Gastrocnemius medialis (tissue), 4 donors: Measurements from ENCODE around the gene LACRT. TPM values are rescaled to one million over a fixed set of nuclear protein-coding genes. Genes with fewer than 3 reads are reported as not detected.

Source experiments
- ATAC-seq, 2 donors: fragments of 150-250 bp; one replicate each; pipeline ENCODE4 v1.9.1; 2016
- DNase-seq, 2 donors: peaks; one replicate each; pipeline ENCODE4 v3.0.0-alpha.2; 2019
- H3K27ac ChIP-seq, 4 donors: fragments of 200-600 bp; sonication (generic); 1 replicate in 1 of 4; 2 replicates in 3 of 4; pipeline ENCODE4 v1.5.1; 2016 to 2018; ENCODE audit warnings: mild to moderate bottlenecking in 2 of 4, moderate library complexity in 1 of 4
- H3K27me3 ChIP-seq, 3 donors: fragments of 200-600 bp; sonication (generic) in 2 of 3; 1 replicate in 1 of 3; 2 replicates in 2 of 3; pipeline versions ENCODE4 v1.5.1 to v1.6.0; 2016 to 2019; ENCODE audit warnings: mild to moderate bottlenecking in 1 of 3, moderate library complexity in 1 of 3
- H3K36me3 ChIP-seq, 2 donors: fragments of 200-600 bp; sonication (generic) in 1 of 2; one replicate each; pipeline ENCODE4 v1.5.1; 2017 to 2018
- H3K4me1 ChIP-seq, 2 donors: fragments of 200-600 bp; sonication (generic) in 1 of 2; one replicate each; pipeline ENCODE4 v1.5.1; 2016 to 2017; ENCODE audit warnings: mild to moderate bottlenecking in 2 of 2
- H3K4me3 ChIP-seq, 4 donors: fragments of 200-600 bp; sonication (generic) in 3 of 4; 1 replicate in 1 of 4; 2 replicates in 3 of 4; pipeline ENCODE4 v1.5.1; 2016 to 2019; ENCODE audit warnings: mild to moderate bottlenecking in 2 of 4
- H3K9me3 ChIP-seq, 3 donors: fragments of 200-600 bp; sonication (generic) in 2 of 3; 1 replicate in 1 of 3; 2 replicates in 2 of 3; pipeline ENCODE4 v1.5.1; 2016 to 2019
- CTCF ChIP-seq, 5 experiments: fragments of 450-650 bp in 3 of 5; fragments of 200-600 bp in 2 of 5; sonication (generic) in 2 of 5; IDR thresholded peaks in 4 of 5; conservative IDR thresholded peaks in 1 of 5; 1 replicate in 4 of 5; 2 replicates in 1 of 5; pipeline ENCODE4 v1.5.1; 2016 to 2019; ENCODE audit warnings: antibody characterized with exemption in 5 of 5, mild to moderate bottlenecking in 3 of 5, moderate library complexity in 3 of 5
- POLR2A ChIP-seq, 2 donors: fragments of 450-650 bp; IDR thresholded peaks; one replicate each; pipeline ENCODE4 v1.6.1; 2017; ENCODE audit warnings: antibody characterized with exemption in 2 of 2, mild to moderate bottlenecking in 2 of 2, moderate library complexity in 2 of 2
- in situ Hi-C, 4 donors: fragments of 200-750 bp; cut with MboI; loops; one replicate each; pipeline versions ENCODE4 v1.15.0 to v1.8.0; 2017; ENCODE audit warnings: low sequenced_read_pairs in 4 of 4
- intact Hi-C: fragments of 100-400 bp; cut with DNase I; formaldehyde crosslinking; loops from one replicate; pipeline ENCODE4 v1.15.1; 2023; ENCODE audit warnings: low total_unique reads
- total RNA-seq, 4 donors: library from RNA; depleted of rRNA; stranded (reverse); fragments of >200 nt; gene quantifications; one replicate each; pipeline versions ENCODE4 v1.1.0 to v1.2.3, GENCODE V29; 2016

The LACRT gene
- total RNA-seq: not detected

- no peaks in the 10 kb centered on the region for H3K36me3 ChIP-seq
- in situ Hi-C loops (no loop called here), intact Hi-C loops (no loop called here)
- no peak within 1 kb of the TSS for H3K4me3 ChIP-seq
- no peak for TF ChIP-seq POLR2A (IDR thresholded peaks at IDR 0.05)
- no peak for TF ChIP-seq CTCF (IDR thresholded peaks at IDR 0.05 in 4 of 5, conservative IDR thresholded peaks at IDR 0.05 in 1 of 5)
- H3K27ac ChIP-seq: no peak within 1 kb of the TSS
- DNase-seq: no peak
- no peaks in the 10 kb centered on the region for H3K27me3 ChIP-seq
- peaks cover 0 to 10% of the 10 kb centered on the region in 2 donors for H3K4me1 ChIP-seq
- H3K9me3 ChIP-seq: no peaks in the 10 kb centered on the region
- ATAC-seq: no peak
Measured at GRCh38 chr12:54634795-54635194, at the start of gene LACRT. LACRT (minus strand) TSS chr12:54634895; CDS start chr12:54634841, 54 bp downstream.

GRCh38 chr12:54683398-54683797 lies 48.7 kb upstream of the LACRT start:
- H3K4me1 ChIP-seq: no peaks in the 10 kb centered on the region
- in situ Hi-C loops: no loop called here
- TF ChIP-seq POLR2A (IDR thresholded peaks at IDR 0.05) (no peak), CTCF (IDR thresholded peaks at IDR 0.05 in 4 of 5, conservative IDR thresholded peaks at IDR 0.05 in 1 of 5) (no peak)
- DNase-seq (no peak), ATAC-seq (no peak)
- H3K4me3 ChIP-seq: no peak overlapping the region
- H3K36me3 ChIP-seq: no peaks in the 10 kb centered on the region
- no peak overlapping the region for H3K27ac ChIP-seq
- intact Hi-C loops: no loop called here
- H3K9me3 ChIP-seq: no peaks in the 10 kb centered on the region
- H3K27me3 ChIP-seq: peaks cover 0 to 6% (median 0%) of the 10 kb centered on the region in 3 donors

GRCh38 chr12:54682674-54683073 lies 48.0 kb upstream of the LACRT start:
- H3K4me1 ChIP-seq: no peaks in the 10 kb centered on the region
- DNase-seq: no peak
- ATAC-seq: no peak
- in situ Hi-C loops: no loop called here
- H3K4me3 ChIP-seq: no peak overlapping the region
- no peak overlapping the region for H3K27ac ChIP-seq
- H3K9me3 ChIP-seq: no peaks in the 10 kb centered on the region
- intact Hi-C loops: no loop called here
- no peak for TF ChIP-seq POLR2A (IDR thresholded peaks at IDR 0.05)
- TF ChIP-seq CTCF (IDR thresholded peaks at IDR 0.05 in 4 of 5, conservative IDR thresholded peaks at IDR 0.05 in 1 of 5): no peak
- peaks cover 0 to 6% (median 0%) of the 10 kb centered on the region in 3 donors for H3K27me3 ChIP-seq
- H3K36me3 ChIP-seq: no peaks in the 10 kb centered on the region

- no peaks in the 10 kb centered on the region for H3K9me3 ChIP-seq
- H3K36me3 ChIP-seq: no peaks in the 10 kb centered on the region
- in situ Hi-C loops: no loop called here
- H3K27ac ChIP-seq: no peak overlapping the region
- ATAC-seq (no peak), DNase-seq (no peak)
- peak in 2 of 5 experiments; percentile 24 to 40 for TF ChIP-seq CTCF (IDR thresholded peaks at IDR 0.05 in 4 of 5, conservative IDR thresholded peaks at IDR 0.05 in 1 of 5)
- TF ChIP-seq POLR2A (IDR thresholded peaks at IDR 0.05): no peak
- H3K4me1 ChIP-seq: no peaks in the 10 kb centered on the region
- intact Hi-C loops: no loop called here
- H3K27me3 ChIP-seq: no peaks in the 10 kb centered on the region
- no peak overlapping the region for H3K4me3 ChIP-seq
Measured at GRCh38 chr12:54680374-54680773, 45.7 kb upstream of the LACRT start.

GRCh38 chr12:54678131-54678530 lies 43.4 kb upstream of the LACRT start:
- Histone ChIP-seq H3K4me1 (no peaks in the 10 kb centered on the region), H3K36me3 (no peaks in the 10 kb centered on the region), H3K4me3 (no peak overlapping the region), H3K27ac (no peak overlapping the region), H3K9me3 (no peaks in the 10 kb centered on the region), H3K27me3 (no peaks in the 10 kb centered on the region)
- TF ChIP-seq POLR2A (IDR thresholded peaks at IDR 0.05): no peak
- intact Hi-C loops (no loop called here), in situ Hi-C loops (no loop called here)
- DNase-seq (no peak), ATAC-seq (no peak)
